NT2/D1 (cell line): Measurements from ENCODE around the gene GSG1L.

Experiments
- YY1 ChIP-seq: IDR thresholded peaks from 2 replicates; pipeline ENCODE4 v1.6.1; 2011; ENCODE audit not compliant: insufficient read length, insufficient read depth
- ZNF274 ChIP-seq: IDR thresholded peaks from 2 replicates; pipeline ENCODE4 v1.6.1; 2011; ENCODE audit warnings: mild to moderate bottlenecking, low read depth, low read length

- TF ChIP-seq ZNF274 (no peak), YY1 (no peak)
These were observed 4.5 kb downstream of the GSG1L start for GRCh38 chr16:28058839-28059589.
